SU-DHL-6 (cell line): Measurements from ENCODE around the gene NR5A2.

Source experiments
- H2AFZ ChIP-seq: fragments of 200-600 bp; sonication (generic); 2 replicates; pipeline ENCODE4 v1.6.1; 2014; ENCODE audit warnings: low read depth, mild to moderate bottlenecking, moderate library complexity, mixed read lengths, antibody characterized with exemption, low read length; ENCODE audit not compliant: severe bottlenecking
- H3F3A ChIP-seq: fragments of 200-600 bp; shearing (Covaris generic); 2 replicates; pipeline ENCODE4 v1.6.0; 2016; ENCODE audit warnings: antibody characterized with exemption, mild to moderate bottlenecking; ENCODE audit not compliant: insufficient read depth
- H3K27ac ChIP-seq: fragments of 200-600 bp; sonication (generic); 2 replicates; pipeline ENCODE4 v1.5.1; 2016; ENCODE audit warnings: low read depth, mild to moderate bottlenecking, low read length, moderate library complexity, mixed read lengths
- H3K27me3 ChIP-seq: fragments of 200-600 bp; sonication (generic), shearing (Covaris generic); 2 replicates; pipeline ENCODE4 v1.6.0; 2014; ENCODE audit warnings: mild to moderate bottlenecking, low read length
- H3K36me3 ChIP-seq: fragments of 200-600 bp; sonication (generic); 2 replicates; pipeline ENCODE4 v1.6.1; 2014; ENCODE audit warnings: mild to moderate bottlenecking, low read length, mixed read lengths
- H3K4me2 ChIP-seq: fragments of 300-600, 200-600 bp; shearing (Covaris generic), sonication (generic); 2 replicates; pipeline ENCODE4 v1.6.0; 2014; ENCODE audit warnings: low read length, low read depth, mild to moderate bottlenecking; ENCODE audit not compliant: poor library complexity, severe bottlenecking
- H3K4me3 ChIP-seq: fragments of 200-600 bp; sonication (generic); 2 replicates; pipeline ENCODE4 v1.5.1; 2014; ENCODE audit warnings: antibody characterized with exemption, low read length, mild to moderate bottlenecking, mixed read lengths; ENCODE audit not compliant: insufficient read depth, poor library complexity, severe bottlenecking
- H3K79me2 ChIP-seq: fragments of 200-600 bp; sonication (generic); 2 replicates; pipeline ENCODE4 v1.6.1; 2014; ENCODE audit warnings: mild to moderate bottlenecking, low read length, moderate library complexity; ENCODE audit not compliant: insufficient read depth
- H3K9ac ChIP-seq: fragments of 200-600 bp; sonication (generic); 2 replicates; pipeline ENCODE4 v1.7.0; 2014; ENCODE audit warnings: mild to moderate bottlenecking, low read length
- H3K9me2 ChIP-seq: fragments of 200-600 bp; sonication (generic); replicated peaks from 2 replicates; pipeline ENCODE4 v1.6.1; 2014; ENCODE audit warnings: low read length; ENCODE audit not compliant: insufficient read depth
- H3K9me3 ChIP-seq: fragments of 200-600 bp; sonication (generic); 2 replicates; pipeline ENCODE4 v1.6.1; 2014; ENCODE audit warnings: low read length, mixed read lengths; ENCODE audit not compliant: insufficient read depth
- H4K20me1 ChIP-seq: fragments of 200-600 bp; sonication (generic); 2 replicates; pipeline ENCODE4 v1.6.1; 2014; ENCODE audit warnings: low read depth, mild to moderate bottlenecking, antibody characterized with exemption, low read length, moderate library complexity, mixed read lengths
- CTCF ChIP-seq: fragments of 200-600 bp; sonication (generic); IDR thresholded peaks from one replicate; pipeline ENCODE4 v1.5.1; 2017; ENCODE audit warnings: antibody characterized with exemption, mild to moderate bottlenecking, low read length, moderate library complexity; ENCODE audit not compliant: insufficient read depth, poor library complexity, severe bottlenecking
- EZH2phosphoT487 ChIP-seq: fragments of 200-600 bp; sonication (generic), shearing (Covaris generic); conservative IDR thresholded peaks from 2 replicates; pipeline ENCODE4 v1.6.1; 2018; ENCODE audit warnings: mild to moderate bottlenecking, antibody characterized with exemption, low read length, moderate library complexity, mixed read lengths

The NR5A2 gene

GRCh38 chr1:200157715-200158114 lies 130.2 kb downstream of the NR5A2 start:
- H3K27me3 ChIP-seq = no peaks in the 10 kb centered on the region
- H4K20me1 ChIP-seq = no peaks in the 10 kb centered on the region
- H3K27ac ChIP-seq = no peak overlapping the region
- H2AFZ ChIP-seq = no peak overlapping the region
- H3K4me2 ChIP-seq = no peak overlapping the region
- H3K9me3 ChIP-seq = no peaks in the 10 kb centered on the region
- H3F3A ChIP-seq = no peaks in the 10 kb centered on the region
- no peaks in the 10 kb centered on the region for H3K9me2 ChIP-seq
- H3K36me3 ChIP-seq = no peaks in the 10 kb centered on the region
- TF ChIP-seq EZH2phosphoT487 (no peak), CTCF (no peak)
- no peak overlapping the region for H3K4me3 ChIP-seq
- no peaks in the 10 kb centered on the region for H3K79me2 ChIP-seq
- H3K9ac ChIP-seq = no peak overlapping the region

GRCh38 chr1:200161801-200162200 lies 134.3 kb downstream of the NR5A2 start:
- Histone ChIP-seq H3K27me3 (no peaks in the 10 kb centered on the region), H3K9me2 (no peaks in the 10 kb centered on the region), H3F3A (no peaks in the 10 kb centered on the region), H3K4me3 (no peak overlapping the region), H4K20me1 (no peaks in the 10 kb centered on the region), H3K4me2 (no peak overlapping the region), H3K27ac (no peak overlapping the region), H3K79me2 (no peaks in the 10 kb centered on the region), H3K36me3 (no peaks in the 10 kb centered on the region), H3K9me3 (no peaks in the 10 kb centered on the region), H3K9ac (no peak overlapping the region), H2AFZ (no peak overlapping the region)
- TF ChIP-seq EZH2phosphoT487 = no peak
- no peak for TF ChIP-seq CTCF

GRCh38 chr1:200162258-200162657 lies 134.7 kb downstream of the NR5A2 start:
- Histone ChIP-seq H3F3A (no peaks in the 10 kb centered on the region), H3K9me3 (no peaks in the 10 kb centered on the region), H3K36me3 (no peaks in the 10 kb centered on the region), H3K9me2 (no peaks in the 10 kb centered on the region), H2AFZ (no peak overlapping the region), H3K27me3 (no peaks in the 10 kb centered on the region), H3K4me3 (no peak overlapping the region), H3K9ac (no peak overlapping the region), H3K79me2 (no peaks in the 10 kb centered on the region), H4K20me1 (no peaks in the 10 kb centered on the region), H3K27ac (no peak overlapping the region), H3K4me2 (no peak overlapping the region)
- no peak for TF ChIP-seq CTCF

GRCh38 chr1:200162877-200163276 lies 135.4 kb downstream of the NR5A2 start:
- Histone ChIP-seq H3K4me3 (no peak overlapping the region), H2AFZ (no peak overlapping the region), H3F3A (no peaks in the 10 kb centered on the region), H3K9me2 (no peaks in the 10 kb centered on the region), H4K20me1 (no peaks in the 10 kb centered on the region), H3K36me3 (no peaks in the 10 kb centered on the region), H3K9ac (no peak overlapping the region), H3K79me2 (no peaks in the 10 kb centered on the region), H3K27me3 (no peaks in the 10 kb centered on the region), H3K9me3 (no peaks in the 10 kb centered on the region), H3K27ac (no peak overlapping the region), H3K4me2 (no peak overlapping the region)
- TF ChIP-seq EZH2phosphoT487 (no peak), CTCF (no peak)
